Middle frontal gyrus (tissue), 1 donor: Measurements from ENCODE around the gene HIVEP1.
"Not testable (repeated sequence)": the region's sequence is repeated elsewhere in the genome, so short reads cannot be mapped to it uniquely, and the experiment has no call there.

Source experiments
- DNase-seq: peaks from one replicate; pipeline ENCODE4 v3.0.0-alpha.2; 2015; ENCODE audit warnings: low spot score; ENCODE audit errors: extremely low spot score

The HIVEP1 gene

DNA sequence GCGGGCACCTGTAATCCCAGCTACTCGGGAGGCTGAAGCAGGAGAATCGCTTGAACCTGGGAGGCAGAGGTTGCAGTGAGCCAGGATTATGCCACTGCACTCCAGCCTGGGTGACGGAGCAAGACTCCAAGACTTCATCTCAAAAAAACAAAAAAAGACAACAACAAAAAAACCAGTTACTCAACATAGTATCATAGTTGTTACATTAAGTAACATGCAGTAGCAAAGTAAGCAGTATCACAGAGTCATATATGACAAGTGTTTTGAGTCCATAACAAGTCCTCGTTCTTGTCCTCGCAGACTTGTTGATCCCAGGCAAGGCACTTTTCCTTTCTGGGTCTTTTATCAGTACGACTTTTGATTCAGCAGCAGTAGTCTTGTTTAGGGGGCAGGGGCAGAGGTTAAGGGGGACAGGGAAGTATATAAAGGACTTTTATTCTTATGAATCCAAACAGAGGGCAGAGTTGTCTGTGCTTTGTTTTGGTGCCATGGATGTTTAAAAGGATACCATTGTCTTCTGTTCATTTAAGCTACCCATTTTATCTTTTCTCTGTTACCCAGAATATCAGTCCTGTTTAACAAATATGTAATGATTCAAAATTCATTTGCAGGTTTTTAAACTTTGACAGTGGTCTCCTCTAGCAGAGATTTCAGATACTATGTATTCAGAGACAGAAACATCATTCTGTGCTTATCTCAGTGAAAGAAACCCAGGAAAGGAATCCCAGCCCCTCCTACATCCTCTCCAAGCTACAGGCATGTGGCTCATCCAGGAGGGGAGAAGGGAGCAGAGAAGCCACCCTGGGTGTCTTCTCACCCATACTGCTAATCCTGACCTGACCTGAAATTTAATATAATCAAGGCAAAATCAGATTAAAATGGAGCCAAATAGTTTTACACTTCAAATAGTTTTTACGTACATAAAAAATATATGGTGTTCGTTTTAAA lies 140.2 kb downstream of the HIVEP1 start:
- DNase-seq: no peak

DNA sequence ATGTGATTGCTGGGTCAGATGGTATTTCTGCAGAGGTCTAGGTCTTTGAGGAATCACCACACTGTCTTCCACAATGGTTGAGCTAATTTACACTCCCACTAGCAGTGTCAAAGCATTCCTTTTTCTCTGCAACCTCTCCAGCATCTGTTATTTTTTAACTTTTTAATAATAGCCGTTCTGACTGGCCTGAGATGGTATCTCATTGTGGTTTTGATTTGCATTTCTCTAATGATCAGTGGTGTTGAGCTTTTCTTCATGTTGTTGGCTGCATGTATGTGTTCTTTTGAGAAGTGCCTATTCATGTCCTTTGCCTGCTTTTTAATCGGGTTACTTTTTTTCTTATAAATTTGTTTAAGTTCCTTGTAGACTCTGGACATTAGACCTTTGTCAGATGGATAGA lies 143.7 kb downstream of the HIVEP1 start:
- DNase-seq: not testable (repeated sequence)

DNA sequence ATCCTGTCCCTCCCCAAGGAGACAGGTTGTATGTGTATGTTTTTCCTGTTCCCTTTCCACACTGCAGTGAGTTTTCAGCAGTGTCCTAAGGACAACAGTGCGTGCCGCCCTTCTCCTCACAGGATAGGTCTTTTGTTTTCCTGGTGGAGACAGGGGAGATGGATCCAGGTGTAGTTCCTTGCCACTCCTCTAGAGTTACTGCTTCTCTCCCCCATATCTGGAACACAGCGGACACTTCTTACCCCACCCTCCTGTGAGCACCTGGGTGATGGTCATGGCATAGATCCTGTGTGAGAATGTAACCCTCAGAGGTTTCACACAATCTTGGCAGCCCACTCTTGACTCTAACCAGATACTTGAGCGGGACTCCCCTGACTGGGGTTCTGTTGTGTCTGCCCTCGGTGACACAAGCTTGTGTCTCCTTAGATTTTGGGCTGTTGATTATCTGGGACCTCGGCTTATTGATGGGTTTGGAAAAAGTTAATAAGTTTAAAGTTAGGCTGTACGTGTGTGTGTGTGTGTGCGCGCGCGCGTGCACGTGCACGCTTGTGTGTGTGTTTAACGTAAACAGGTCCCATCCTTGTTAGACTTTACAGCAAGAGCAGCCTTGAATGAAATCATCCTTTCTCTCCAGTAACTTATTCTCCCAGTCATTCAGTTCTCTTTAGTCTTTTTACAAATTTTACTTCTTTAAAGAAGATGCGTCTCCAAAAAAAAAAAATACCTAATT lies 146.7 kb downstream of the HIVEP1 start:
- no peak for DNase-seq

- DNase-seq: no peak
These were observed 148.2 kb downstream of the HIVEP1 start for GRCh38 chr6:12160326-12160725.

- DNase-seq: no peak
These were observed 150.1 kb downstream of the HIVEP1 start for GRCh38 chr6:12162213-12162612.

DNA sequence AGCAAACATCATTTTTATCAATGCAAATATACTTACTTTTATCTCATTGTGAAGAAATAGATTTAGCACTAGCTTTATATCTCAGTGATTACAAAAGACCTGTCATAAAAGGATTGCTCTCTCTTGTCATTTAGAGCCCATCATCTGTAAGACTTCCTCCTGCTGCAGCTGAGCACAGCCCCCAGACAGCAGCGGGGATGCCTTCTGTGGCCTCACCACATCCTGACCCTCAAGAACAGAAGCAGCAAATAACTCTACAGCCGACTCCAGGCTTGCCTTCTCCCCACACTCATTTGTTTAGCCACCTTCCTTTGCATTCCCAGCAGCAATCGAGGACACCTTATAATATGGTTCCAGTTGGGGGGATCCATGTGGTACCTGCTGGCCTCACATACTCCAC lies 151.0 kb downstream of the HIVEP1 start:
- no peak for DNase-seq

GRCh38 chr6:12163744-12164507 lies 151.8 kb downstream of the HIVEP1 start:
- no peak for DNase-seq

DNA sequence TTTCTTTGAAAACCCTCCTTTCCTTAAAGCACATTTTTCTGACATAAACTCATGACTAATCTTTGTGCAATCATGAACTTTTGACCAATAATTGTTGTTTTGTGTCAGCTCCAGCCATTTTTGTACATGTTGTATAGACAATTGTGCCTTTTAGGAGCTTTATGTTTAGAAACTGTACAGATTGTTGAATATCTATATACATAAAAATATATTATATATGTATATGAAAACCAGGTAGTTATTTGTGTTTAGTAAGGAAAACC lies 152.3 kb downstream of the HIVEP1 start:
- DNase-seq: no peak

DNA sequence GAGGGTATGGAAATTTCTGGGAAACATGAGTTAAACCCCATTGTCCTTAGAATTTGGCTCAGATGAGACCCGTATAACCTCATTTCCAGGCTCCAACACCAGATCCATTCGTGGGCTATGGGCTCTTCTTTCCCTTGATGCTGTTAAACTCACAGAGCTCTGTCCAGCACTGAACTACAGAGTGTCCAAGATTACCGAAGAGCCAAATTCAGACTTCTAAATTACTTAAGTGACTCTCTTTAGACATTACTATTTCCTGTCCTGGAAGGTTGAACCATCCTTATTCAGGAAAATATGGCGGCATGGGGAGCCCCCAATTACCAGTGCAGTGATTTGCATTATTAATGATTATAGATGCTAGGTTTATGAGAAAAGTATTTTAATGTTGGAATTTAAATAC lies 153.2 kb downstream of the HIVEP1 start:
- DNase-seq: no peak

DNA sequence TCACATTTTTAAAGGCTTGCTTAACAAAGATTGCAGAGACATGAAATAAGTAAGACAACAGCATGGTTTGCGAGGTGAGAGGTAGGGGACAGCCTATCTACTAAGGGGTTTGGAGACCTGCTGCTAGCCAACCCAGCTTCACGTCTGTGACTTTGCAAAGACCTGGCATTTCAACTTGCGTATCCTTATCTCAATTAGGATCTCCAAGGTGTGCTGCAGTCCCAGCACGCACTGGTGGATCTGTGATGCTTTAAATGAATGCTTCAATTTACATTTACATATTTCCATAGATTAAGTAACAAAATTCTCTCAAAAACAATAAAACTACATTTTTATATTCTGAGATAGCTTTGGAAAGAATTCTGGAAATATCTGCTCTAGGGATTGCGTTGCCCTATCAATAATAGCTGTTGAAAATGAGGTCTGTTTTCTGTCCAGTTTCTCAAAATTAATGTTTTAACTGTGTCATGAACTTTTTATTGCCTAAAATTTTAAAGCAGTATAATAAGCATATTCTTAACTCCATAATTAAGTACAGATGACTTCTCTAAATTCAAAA lies 153.7 kb downstream of the HIVEP1 start:
- DNase-seq: no peak

DNA sequence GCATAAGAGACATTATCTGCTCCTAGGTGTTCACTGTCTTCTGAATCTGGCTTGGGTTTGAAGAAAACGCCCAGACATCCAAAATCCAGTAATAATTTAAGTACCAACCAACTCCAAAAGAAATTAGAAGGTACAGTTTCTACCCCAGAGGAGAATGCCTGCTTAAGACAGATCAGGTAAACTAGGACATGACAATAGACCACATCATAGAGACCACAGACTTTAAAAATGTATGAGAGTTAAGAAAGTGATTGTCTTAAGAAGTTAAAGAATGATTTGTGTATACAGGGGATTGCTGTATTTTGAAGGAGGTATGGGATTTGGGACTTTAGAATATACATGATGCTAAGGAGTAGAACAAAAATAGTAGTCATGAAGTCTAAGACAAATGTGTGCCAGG lies 157.3 kb downstream of the HIVEP1 start:
- DNase-seq: no peak

GRCh38 chr6:12170351-12171092 lies 158.4 kb downstream of the HIVEP1 start:
- DNase-seq: no peak

DNA sequence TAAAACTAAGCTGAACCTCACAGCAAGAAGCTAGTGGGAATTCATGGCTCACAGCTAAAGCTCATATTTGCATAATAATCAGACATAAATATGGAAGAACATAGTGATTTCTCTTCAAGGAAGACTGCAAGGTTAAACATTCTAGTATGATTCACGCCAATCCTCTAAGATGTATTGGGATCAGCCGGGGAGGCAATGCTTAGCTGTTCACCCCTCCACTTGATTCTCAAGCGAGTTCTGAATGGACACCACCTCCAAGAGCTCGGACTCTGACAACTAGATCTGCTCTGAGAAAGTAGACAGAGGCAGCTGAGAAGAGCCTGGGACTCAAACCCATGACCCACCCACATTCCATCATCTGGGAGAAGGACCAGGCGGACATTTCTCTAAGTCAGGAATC lies 159.6 kb downstream of the HIVEP1 start:
- DNase-seq: no peak

GRCh38 chr6:12172572-12172971 lies 160.5 kb downstream of the HIVEP1 start:
- DNase-seq: no peak

DNA sequence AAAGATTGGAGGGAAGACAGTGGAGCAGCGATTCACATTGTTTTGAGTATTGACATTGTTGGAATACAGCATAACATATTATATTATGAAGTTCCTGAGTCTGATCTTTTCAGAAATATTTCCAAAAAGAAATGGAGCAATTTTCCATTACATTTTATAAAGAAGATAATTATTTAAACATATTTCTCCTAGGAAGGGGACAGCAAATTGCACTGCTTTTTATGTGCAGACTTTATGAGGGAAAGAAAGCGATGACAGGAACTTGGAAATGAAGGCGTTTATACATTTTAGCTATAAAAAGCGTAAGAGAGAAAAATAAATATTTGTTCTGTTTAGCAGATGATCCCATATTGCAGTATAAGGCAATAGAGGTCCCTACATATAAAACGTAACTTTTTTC lies 161.1 kb downstream of the HIVEP1 start:
- DNase-seq: no peak

DNA sequence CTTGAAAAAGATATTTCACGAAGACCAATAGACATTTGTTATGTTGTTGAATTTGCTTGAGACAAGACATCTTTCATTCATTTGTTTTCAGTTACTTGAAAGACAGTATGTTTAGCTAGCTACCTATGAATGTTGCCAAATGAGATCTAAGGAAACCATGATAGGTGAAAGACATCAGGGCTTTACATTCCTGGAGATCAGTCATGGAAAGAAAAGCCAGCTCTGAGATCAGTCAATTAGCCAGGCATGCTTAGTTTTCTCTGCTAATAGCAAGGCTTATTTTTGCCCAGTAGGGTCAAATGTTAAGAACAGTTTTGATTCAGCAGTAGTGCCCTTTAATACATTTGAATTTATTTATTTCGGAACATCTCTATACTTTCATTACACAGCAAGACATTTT lies 161.5 kb downstream of the HIVEP1 start:
- no peak for DNase-seq

- no peak for DNase-seq
These were observed 162.8 kb downstream of the HIVEP1 start for GRCh38 chr6:12174878-12175277.

DNA sequence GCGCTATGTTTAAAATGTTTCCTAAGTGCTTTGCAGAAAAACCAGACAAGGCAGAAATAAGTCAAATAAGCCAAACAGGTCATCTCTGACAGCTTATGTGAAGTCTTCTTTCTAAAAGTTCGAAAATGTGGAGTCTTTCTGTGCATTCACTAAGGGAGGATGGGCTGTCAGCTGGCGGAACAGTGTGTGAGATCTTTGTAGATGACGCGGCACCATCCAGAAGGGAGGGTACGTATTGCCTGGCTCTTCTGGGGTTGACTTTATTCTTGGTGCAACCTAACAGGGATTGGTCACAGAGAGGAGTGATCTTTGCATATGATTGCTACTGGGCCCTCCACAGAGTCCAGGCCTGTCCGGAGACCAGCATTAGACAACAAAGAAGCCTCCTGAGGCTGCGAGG lies 163.5 kb downstream of the HIVEP1 start:
- DNase-seq: no peak

GRCh38 chr6:12176782-12177181 lies 164.7 kb downstream of the HIVEP1 start:
- DNase-seq: not testable (repeated sequence)

DNA sequence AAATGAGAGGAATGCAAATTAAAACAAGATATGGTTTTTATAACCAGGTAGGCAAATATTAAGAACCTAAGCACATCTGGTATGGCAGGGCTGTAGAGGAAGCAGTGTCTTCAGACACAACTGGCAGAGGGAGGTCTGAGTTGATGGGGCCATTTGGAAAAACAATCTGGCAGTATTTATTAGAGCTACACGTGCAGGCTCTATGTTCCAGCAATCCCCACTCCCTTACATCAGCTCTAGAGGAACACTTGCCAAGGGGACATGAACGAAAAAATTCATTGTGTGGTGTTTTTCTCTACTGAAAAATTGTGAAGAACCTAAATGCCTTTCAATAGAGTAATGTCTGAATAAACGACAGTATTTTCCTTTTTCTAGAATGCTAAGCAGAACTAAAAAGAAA lies 166.4 kb downstream of the HIVEP1 start:
- no peak for DNase-seq

DNA sequence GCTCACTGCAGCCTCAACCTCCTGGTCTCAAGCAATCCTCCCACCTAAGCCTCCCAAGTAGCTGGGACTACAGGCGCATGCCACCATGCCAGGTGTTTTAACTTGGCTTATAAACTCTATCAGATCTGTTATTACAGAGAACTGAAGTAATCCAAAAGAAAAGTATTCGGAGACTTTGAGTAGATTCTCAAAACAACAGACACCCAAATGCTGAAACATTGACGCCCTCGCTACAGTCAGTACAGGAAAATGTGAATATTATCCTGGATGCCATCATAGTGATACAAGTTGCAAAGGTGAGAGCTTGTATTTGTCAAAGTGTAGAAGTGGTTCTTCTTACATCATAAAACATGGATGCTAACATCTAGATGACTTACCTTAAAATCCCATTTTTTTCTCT lies 169.4 kb downstream of the HIVEP1 start:
- no peak for DNase-seq
